Effector memory CD8-positive, alpha-beta T cell (primary cell): Measurements from ENCODE around the gene SLC6A9.

Experiments used
- ATAC-seq: fragments of 150-1000 bp; cut with Tn5 transposase; replicated peaks from 2 replicates; pipeline ENCODE4 v1.10.0; 2021; ENCODE audit warnings: mild to moderate bottlenecking, moderate library complexity
- DNase-seq, 3 experiments: peaks; one replicate each; pipeline ENCODE4 v3.0.0; 2021
- H3K27ac Mint-ChIP-seq, 2 donors: one replicate each; pipeline ENCODE4 v1.8.0; 2022; ENCODE audit warnings: mild to moderate bottlenecking in 2 of 2, mixed read lengths in 2 of 2, moderate library complexity in 2 of 2
- H3K27me3 Mint-ChIP-seq, 2 donors: one replicate each; pipeline ENCODE4 v1.8.0; 2022; ENCODE audit warnings: mixed read lengths in 2 of 2
- H3K36me3 Mint-ChIP-seq: one replicate; pipeline ENCODE4 v1.8.0; 2022; ENCODE audit warnings: mild to moderate bottlenecking, moderate library complexity, mixed read lengths; ENCODE audit not compliant: insufficient read depth
- H3K4me1 Mint-ChIP-seq, 2 donors: one replicate each; pipeline ENCODE4 v1.8.0; 2022; ENCODE audit warnings: low read depth in 2 of 2, mixed read lengths in 2 of 2
- H3K4me3 Mint-ChIP-seq, 2 donors: one replicate each; pipeline ENCODE4 v1.8.0; 2022; ENCODE audit warnings: mild to moderate bottlenecking in 2 of 2, mixed read lengths in 2 of 2, moderate library complexity in 2 of 2
- H3K9me3 Mint-ChIP-seq, 2 donors: one replicate each; pipeline ENCODE4 v1.8.0; 2022; ENCODE audit warnings: mixed read lengths in 2 of 2

SLC6A9 gene

GRCh38 chr1:44015206-44015605 lies 16.1 kb downstream of the SLC6A9 start:
- Mint-ChIP-seq H3K36me3 (no peaks in the 10 kb centered on the region), H3K27ac (no peak overlapping the region), H3K4me1 (no peaks in the 10 kb centered on the region), H3K9me3 (no peaks in the 10 kb centered on the region), H3K27me3 (peaks cover 11 to 22% of the 10 kb centered on the region in 2 donors), H3K4me3 (no peak overlapping the region)
- ATAC-seq (no peak), DNase-seq (no peak)

GRCh38 chr1:44014365-44015104 lies 16.7 kb downstream of the SLC6A9 start:
- Mint-ChIP-seq H3K27ac (no peak overlapping the region), H3K4me1 (no peaks in the 10 kb centered on the region), H3K4me3 (no peak overlapping the region), H3K36me3 (no peaks in the 10 kb centered on the region), H3K27me3 (peaks cover 11 to 22% of the 10 kb centered on the region in 2 donors), H3K9me3 (no peaks in the 10 kb centered on the region)
- ATAC-seq, result no peak
- DNase-seq, result no peak

- DNase-seq (no peak), ATAC-seq (no peak)
- no peak overlapping the region for H3K27ac Mint-ChIP-seq
- H3K9me3 Mint-ChIP-seq, result no peaks in the 10 kb centered on the region
- no peak overlapping the region for H3K4me3 Mint-ChIP-seq
- H3K36me3 Mint-ChIP-seq, result no peaks in the 10 kb centered on the region
- H3K4me1 Mint-ChIP-seq, result no peaks in the 10 kb centered on the region
- peaks cover 11 to 22% of the 10 kb centered on the region in 2 donors for H3K27me3 Mint-ChIP-seq
Measured at GRCh38 chr1:44013949-44014348, 17.3 kb downstream of the SLC6A9 start.

- H3K4me1 Mint-ChIP-seq, result no peaks in the 10 kb centered on the region
- H3K4me3 Mint-ChIP-seq, result no peak overlapping the region
- ATAC-seq, result no peak
- DNase-seq, result no peak
- no peak overlapping the region for H3K27ac Mint-ChIP-seq
- no peaks in the 10 kb centered on the region for H3K9me3 Mint-ChIP-seq
- peaks cover 11 to 22% of the 10 kb centered on the region in 2 donors for H3K27me3 Mint-ChIP-seq
- H3K36me3 Mint-ChIP-seq, result no peaks in the 10 kb centered on the region
Measured at GRCh38 chr1:44012941-44013609, 18.2 kb downstream of the SLC6A9 start.

GRCh38 chr1:44012404-44012803 lies 18.9 kb downstream of the SLC6A9 start:
- Mint-ChIP-seq H3K27ac (no peak overlapping the region), H3K4me1 (no peaks in the 10 kb centered on the region), H3K36me3 (no peaks in the 10 kb centered on the region), H3K4me3 (no peak overlapping the region), H3K9me3 (no peaks in the 10 kb centered on the region), H3K27me3 (peaks cover 11 to 22% of the 10 kb centered on the region in 2 donors)
- no peak for ATAC-seq
- no peak for DNase-seq

- ATAC-seq (no peak), DNase-seq (no peak)
- H3K36me3 Mint-ChIP-seq, result no peaks in the 10 kb centered on the region
- peaks cover 11 to 21% of the 10 kb centered on the region in 2 donors for H3K27me3 Mint-ChIP-seq
- H3K9me3 Mint-ChIP-seq, result no peaks in the 10 kb centered on the region
- no peak overlapping the region for H3K4me3 Mint-ChIP-seq
- no peak overlapping the region for H3K27ac Mint-ChIP-seq
- no peaks in the 10 kb centered on the region for H3K4me1 Mint-ChIP-seq
Measured at GRCh38 chr1:44010935-44011471, 20.3 kb downstream of the SLC6A9 start.

GRCh38 chr1:44008259-44008658 lies 23.0 kb downstream of the SLC6A9 start:
- DNase-seq, result no peak
- ATAC-seq, result no peak
- H3K9me3 Mint-ChIP-seq, result no peaks in the 10 kb centered on the region
- H3K36me3 Mint-ChIP-seq, result no peaks in the 10 kb centered on the region
- H3K4me3 Mint-ChIP-seq, result peak overlapping the region in 1 of 2 donors; percentile 20
- H3K4me1 Mint-ChIP-seq, result no peaks in the 10 kb centered on the region
- H3K27me3 Mint-ChIP-seq, result no peaks in the 10 kb centered on the region
- no peak overlapping the region for H3K27ac Mint-ChIP-seq

GRCh38 chr1:44002606-44003157 lies 28.6 kb downstream of the SLC6A9 start:
- Mint-ChIP-seq H3K4me3 (no peak overlapping the region), H3K27ac (no peak overlapping the region), H3K9me3 (no peaks in the 10 kb centered on the region), H3K36me3 (no peaks in the 10 kb centered on the region), H3K27me3 (peaks cover 0 to 18% of the 10 kb centered on the region in 2 donors), H3K4me1 (no peaks in the 10 kb centered on the region)
- ATAC-seq (no peak), DNase-seq (no peak)

GRCh38 chr1:44002165-44002564 lies 29.1 kb downstream of the SLC6A9 start:
- H3K4me3 Mint-ChIP-seq, result no peak overlapping the region
- no peak overlapping the region for H3K27ac Mint-ChIP-seq
- peaks cover 0 to 18% of the 10 kb centered on the region in 2 donors for H3K27me3 Mint-ChIP-seq
- H3K9me3 Mint-ChIP-seq, result no peaks in the 10 kb centered on the region
- H3K4me1 Mint-ChIP-seq, result no peaks in the 10 kb centered on the region
- no peak for DNase-seq
- ATAC-seq, result no peak
- no peaks in the 10 kb centered on the region for H3K36me3 Mint-ChIP-seq

- H3K9me3 Mint-ChIP-seq, result no peaks in the 10 kb centered on the region
- no peak overlapping the region for H3K4me3 Mint-ChIP-seq
- no peak for ATAC-seq
- H3K27me3 Mint-ChIP-seq, result peaks cover 0 to 18% of the 10 kb centered on the region in 2 donors
- no peak for DNase-seq
- no peaks in the 10 kb centered on the region for H3K4me1 Mint-ChIP-seq
- H3K27ac Mint-ChIP-seq, result no peak overlapping the region
- H3K36me3 Mint-ChIP-seq, result no peaks in the 10 kb centered on the region
Measured at GRCh38 chr1:44000122-44000665, 31.1 kb downstream of the SLC6A9 start.

- no peak overlapping the region for H3K27ac Mint-ChIP-seq
Measured at GRCh38 chr1:43999455-43999854, 31.8 kb downstream of the SLC6A9 start.

GRCh38 chr1:43998000-43998378 lies 33.3 kb downstream of the SLC6A9 start:
- ATAC-seq (no peak), DNase-seq (no peak)
- Mint-ChIP-seq H3K9me3 (no peaks in the 10 kb centered on the region), H3K4me3 (no peak overlapping the region), H3K27ac (no peak overlapping the region), H3K36me3 (no peaks in the 10 kb centered on the region), H3K4me1 (no peaks in the 10 kb centered on the region), H3K27me3 (peaks cover 0 to 18% of the 10 kb centered on the region in 2 donors)

More at GRCh38 chr1:43999455-43999854, 31.8 kb downstream of the SLC6A9 start:
- Mint-ChIP-seq H3K4me3 (no peak overlapping the region), H3K36me3 (no peaks in the 10 kb centered on the region), H3K9me3 (no peaks in the 10 kb centered on the region), H3K4me1 (no peaks in the 10 kb centered on the region), H3K27me3 (peaks cover 0 to 18% of the 10 kb centered on the region in 2 donors)
- DNase-seq, result no peak
- ATAC-seq, result no peak

- Mint-ChIP-seq H3K9me3 (no peaks in the 10 kb centered on the region), H3K4me1 (peaks cover 0 to under 1% of the 10 kb centered on the region in 2 donors), H3K4me3 (no peak overlapping the region), H3K27me3 (peaks cover 0 to 18% of the 10 kb centered on the region in 2 donors), H3K27ac (no peak overlapping the region), H3K36me3 (no peaks in the 10 kb centered on the region)
- DNase-seq (no peak), ATAC-seq (no peak)
Measured at GRCh38 chr1:43997295-43997999, 33.8 kb downstream of the SLC6A9 start.
